ENCODE results near the gene MSMP. TPM values are rescaled to one million over a fixed set of nuclear protein-coding genes. Genes with fewer than 3 reads are reported as not detected.

Gene MSMP
- total RNA-seq, 1 donor from 2014 or later, result not detected

- H3K27ac ChIP-seq, result peak overlapping the region; percentile 98
- H3K27me3 ChIP-seq, result no peaks in the 10 kb centered on the region
- H3K4me1 ChIP-seq, result peaks cover 5 to 31% of the 10 kb centered on the region in 2 donors
- peak overlapping the region; percentile 63 to 71 for H3K4me3 ChIP-seq
- no peaks in the 10 kb centered on the region for H3K9me3 ChIP-seq
- peaks cover 23 to 31% of the 10 kb centered on the region in 2 donors for H3K36me3 ChIP-seq
- DNase-seq (ENCODE audit: low spot score in 2 of 2), result peak; percentile 47 to 86
- intact Hi-C loops (cut with DNase I), result loop anchor here (2.0 to 5.0 kb wide), 3 partner anchors 24 to 71 kb away; partner anchors contain the start of genes CREB3, FAM221B, HINT2 and TLN1
- peak; percentile 38 to 74 (median 70) for TF ChIP-seq CTCF (IDR thresholded peaks at IDR 0.05)
These were observed 2.5 kb upstream of the MSMP start for GRCh38 chr9:35756275-35757225.

GRCh38 chr9:35755071-35755470 lies 995 bp upstream of the MSMP start:
- peaks cover 5 to 26% of the 10 kb centered on the region in 2 donors for H3K4me1 ChIP-seq
- no peaks in the 10 kb centered on the region for H3K9me3 ChIP-seq
- H3K4me3 ChIP-seq, result no peak overlapping the region
- intact Hi-C loops (cut with DNase I), result loop anchor here (5.0 kb wide), 1 partner anchor 72 kb away; the partner anchor contains the start of genes FAM221B and TMEM8B
- peaks cover 29 to 41% of the 10 kb centered on the region in 2 donors for H3K36me3 ChIP-seq
- no peak for DNase-seq (ENCODE audit: low spot score in 2 of 2)
- H3K27me3 ChIP-seq, result no peaks in the 10 kb centered on the region
- no peak overlapping the region for H3K27ac ChIP-seq
- no peak for TF ChIP-seq CTCF (IDR thresholded peaks at IDR 0.05)

GRCh38 chr9:35753466-35753865 lies 610 bp downstream of the MSMP start:
- Histone ChIP-seq H3K27me3 (no peaks in the 10 kb centered on the region), H3K4me1 (peaks cover 5 to 18% of the 10 kb centered on the region in 2 donors), H3K36me3 (peaks cover 29 to 41% of the 10 kb centered on the region in 2 donors), H3K27ac (no peak overlapping the region), H3K4me3 (no peak overlapping the region), H3K9me3 (no peaks in the 10 kb centered on the region)
- DNase-seq (ENCODE audit: low spot score in 2 of 2), result no peak
- intact Hi-C loops (cut with DNase I), result no loop called here
- no peak for TF ChIP-seq CTCF (IDR thresholded peaks at IDR 0.05)

GRCh38 chr9:35750256-35750531 lies 3.9 kb downstream of the MSMP start:
- no peak for DNase-seq (ENCODE audit: low spot score in 2 of 2)
- Histone ChIP-seq H3K4me3 (peak overlapping the region; percentile 87 to 94), H3K27me3 (no peaks in the 10 kb centered on the region), H3K4me1 (peaks cover 10 to 26% of the 10 kb centered on the region in 2 donors), H3K36me3 (peaks cover 29 to 41% of the 10 kb centered on the region in 2 donors), H3K27ac (peak overlapping the region; percentile 94 to 96), H3K9me3 (no peaks in the 10 kb centered on the region)
- TF ChIP-seq CTCF (IDR thresholded peaks at IDR 0.05), result no peak
- intact Hi-C loops (cut with DNase I), result no loop called here

- peak in 1 of 3 experiments; percentile 5 for TF ChIP-seq CTCF (IDR thresholded peaks at IDR 0.05)
- H3K27me3 ChIP-seq, result no peaks in the 10 kb centered on the region
- H3K27ac ChIP-seq, result peak overlapping the region; percentile 94 to 96
- peaks cover 30 to 45% of the 10 kb centered on the region in 2 donors for H3K36me3 ChIP-seq
- no peaks in the 10 kb centered on the region for H3K9me3 ChIP-seq
- H3K4me3 ChIP-seq, result peak overlapping the region; percentile 87 to 94
- DNase-seq (ENCODE audit: low spot score in 2 of 2), result peak in 1 of 2 donors; percentile 72
- intact Hi-C loops (cut with DNase I), result loop anchor here (1.0 to 5.0 kb wide), 3 partner anchors 17 to 142 kb away; partner anchors contain the start of genes CREB3, HINT2, TESK1 and TLN1
- peaks cover 10 to 31% of the 10 kb centered on the region in 2 donors for H3K4me1 ChIP-seq
These were observed 4.4 kb downstream of the MSMP start for GRCh38 chr9:35749515-35750255.
